HG02610 (cell line): Measurements from ENCODE around the gene COQ4.
"Not testable (repeated sequence)": the region's sequence is repeated elsewhere in the genome, so short reads cannot be mapped to it uniquely, and the experiment has no call there.

Experiments
- ATAC-seq: cut with Tn5 transposase; IDR thresholded peaks from one replicate; pipeline ENCODE4 v1.9.1; 2021; ENCODE audit warnings: mild to moderate bottlenecking, moderate library complexity; ENCODE audit not compliant: unreplicated experiment

COQ4 gene

DNA sequence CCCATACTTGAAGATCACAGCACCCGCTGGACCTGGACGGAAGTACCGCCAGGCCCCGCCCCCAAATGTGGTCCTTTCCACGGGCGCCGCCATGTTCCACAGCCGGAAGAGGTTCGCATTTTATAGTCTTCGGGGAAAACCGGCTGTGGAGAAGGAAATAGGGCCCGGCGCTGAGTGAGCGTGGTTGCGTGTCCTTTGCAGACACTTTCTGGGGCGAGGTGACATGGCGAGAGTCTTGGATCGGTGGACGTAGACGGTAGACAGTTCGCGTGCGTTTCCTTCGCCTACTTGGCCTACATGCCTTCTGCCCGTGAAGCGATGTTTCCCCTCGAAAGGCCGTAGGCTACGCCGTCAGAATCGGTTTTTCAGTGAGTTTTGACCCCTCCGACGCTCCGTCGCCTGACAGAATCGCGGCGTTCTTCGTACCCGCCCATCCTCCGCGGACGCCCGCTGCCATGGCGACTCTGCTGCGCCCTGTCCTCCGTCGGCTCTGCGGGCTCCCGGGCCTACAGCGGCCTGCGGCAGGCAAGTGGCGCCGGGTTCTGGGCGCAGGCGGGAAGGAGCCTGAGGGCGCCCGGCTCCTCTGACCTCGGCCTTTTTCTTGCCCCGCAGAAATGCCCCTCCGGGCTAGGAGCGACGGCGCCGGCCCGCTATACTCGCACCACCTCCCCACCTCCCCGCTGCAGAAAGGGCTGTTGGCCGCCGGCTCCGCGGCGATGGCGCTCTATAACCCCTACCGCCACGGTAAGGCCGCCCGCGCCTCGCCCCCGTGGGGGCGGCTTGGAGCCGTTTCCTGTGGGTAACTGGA lies at the start of gene COQ4, which contains the start of gene TRUB2:
TSS of gene COQ4 (plus strand) at position 436 of the 808 bp plus-strand sequence. CDS start at position 456, 20 bp downstream.
TSS of gene TRUB2 (minus strand) at position 44 of the 808 bp plus-strand sequence. CDS start at position 5, 39 bp downstream.
- peak; percentile 82 for ATAC-seq

DNA sequence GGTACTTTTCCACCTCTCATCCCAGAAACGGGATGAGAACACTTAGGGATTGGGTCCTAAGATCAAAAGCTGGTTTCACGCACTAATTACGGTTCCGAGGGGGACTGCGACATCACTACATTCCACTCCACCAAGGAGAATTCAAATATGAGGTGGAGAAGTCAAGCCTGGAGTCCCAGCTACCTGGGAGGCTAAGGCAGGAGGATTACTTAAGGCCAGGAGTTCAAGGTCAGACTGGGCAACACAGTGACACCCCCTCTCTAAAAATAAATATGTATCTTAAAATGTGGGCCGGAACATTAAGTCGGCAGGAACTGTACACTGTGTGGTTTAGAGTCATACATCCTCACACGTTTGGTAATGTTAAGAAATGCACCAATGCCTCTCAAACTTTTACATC lies 48.4 kb upstream of the COQ4 start:
- no peak for ATAC-seq

DNA sequence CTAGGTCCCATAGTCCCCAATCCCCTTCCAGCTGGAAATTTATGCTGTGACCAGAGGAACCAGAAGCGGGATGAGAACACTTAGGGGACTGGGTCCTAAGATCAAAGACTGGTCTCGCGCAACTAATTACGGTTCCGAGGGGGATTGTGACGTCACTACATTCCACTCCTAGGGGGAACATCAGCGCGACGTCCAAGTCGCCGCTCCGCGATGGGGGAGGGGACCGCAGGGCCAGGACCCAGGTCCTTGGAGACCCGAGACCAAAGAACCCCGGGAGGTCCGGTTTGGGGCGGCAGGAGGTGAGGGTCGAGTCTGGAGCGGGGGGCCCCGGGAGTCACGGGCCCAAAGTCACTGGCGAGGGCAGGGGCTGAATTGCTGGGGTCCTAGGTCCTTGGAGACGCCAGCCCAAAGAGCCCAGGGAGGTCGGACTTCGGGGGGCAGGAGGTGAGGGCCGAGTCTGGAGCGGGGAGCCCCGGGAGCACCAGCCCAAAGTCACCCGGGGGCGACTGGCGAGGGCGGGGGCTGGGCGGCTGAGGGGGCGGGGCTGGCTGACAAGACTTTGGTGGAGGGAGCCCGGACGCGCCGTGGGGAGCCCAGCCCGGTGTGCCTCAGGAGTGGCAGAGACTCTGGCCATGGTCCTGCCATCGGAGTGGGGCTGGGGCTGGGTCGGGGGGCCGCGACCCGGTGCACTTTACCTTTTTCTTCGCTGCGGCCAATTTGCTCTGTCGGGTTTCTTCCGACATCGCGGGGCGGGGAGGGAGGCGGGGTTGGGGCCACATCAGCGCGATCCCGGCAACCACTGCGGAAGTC lies 47.2 kb upstream of the COQ4 start, which contains the start of gene GOLGA2:
TSS of gene GOLGA2 (minus strand) at position 810 of the 810 bp plus-strand sequence. CDS start at position 779, 31 bp downstream.
- ATAC-seq = peak; percentile 48

DNA sequence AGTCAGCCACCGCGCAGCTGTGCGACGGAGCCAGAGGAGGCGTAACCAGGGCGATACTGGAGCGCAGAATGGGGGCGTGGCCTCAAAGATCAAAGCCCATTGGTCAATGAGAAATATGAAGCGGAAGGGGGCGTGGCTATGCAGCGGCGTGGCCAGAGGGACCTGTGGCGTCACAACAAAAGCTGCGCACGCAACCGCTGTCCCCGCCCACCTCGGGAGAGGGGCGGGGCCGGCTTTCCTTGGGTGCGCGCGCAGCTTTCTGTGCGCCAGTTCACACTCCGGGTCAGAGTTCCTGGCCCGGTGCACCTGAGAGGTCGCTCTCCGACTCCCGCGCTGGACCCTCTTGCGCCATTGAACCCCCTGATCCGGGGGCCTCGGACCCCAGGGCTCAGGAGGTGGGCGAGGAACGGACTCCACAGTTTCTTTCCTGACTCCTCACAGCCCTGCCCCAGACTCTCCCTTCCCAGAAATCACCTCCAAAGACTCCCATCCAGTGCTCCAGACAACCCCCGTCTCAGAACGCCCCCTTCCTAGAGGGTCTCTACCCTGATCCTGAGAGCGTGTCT lies 46.5 kb upstream of the COQ4 start, which contains the start of gene SWI5:
TSS of gene SWI5 (plus strand) at position 269 of the 566 bp plus-strand sequence.
- peak; percentile 94 for ATAC-seq

DNA sequence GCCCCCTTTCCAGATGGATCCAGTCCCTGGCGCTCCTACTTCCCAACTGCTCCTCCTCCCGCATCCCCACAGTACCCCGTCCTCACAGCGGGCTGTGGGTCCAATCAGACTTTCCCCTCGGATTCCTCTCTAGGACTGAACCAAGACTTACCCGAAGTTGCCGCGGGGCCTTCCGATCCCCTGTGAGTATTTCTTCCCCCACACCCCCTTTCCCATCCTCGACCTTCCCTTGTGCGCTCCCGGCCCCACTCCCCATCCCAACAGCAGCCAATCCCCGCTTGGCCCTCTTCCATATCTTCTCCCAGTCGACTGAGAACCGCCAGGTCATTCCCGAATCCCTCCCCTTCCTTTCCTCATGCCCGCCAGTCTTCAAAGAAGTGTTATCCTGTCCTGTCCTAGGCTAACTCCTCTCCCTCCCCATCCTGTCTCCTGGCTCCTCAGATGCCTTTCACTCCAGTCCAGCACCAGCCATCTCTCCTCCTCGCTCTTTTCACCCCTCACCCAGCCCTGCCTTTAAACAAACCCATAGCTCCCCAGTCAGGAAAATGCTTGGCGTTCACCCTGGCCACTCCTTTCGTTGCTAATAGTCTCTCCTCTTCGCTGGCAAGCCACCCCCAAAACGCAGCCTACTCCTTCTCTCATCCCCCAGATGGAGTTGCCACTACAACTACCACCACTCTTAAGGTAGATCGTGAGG lies 45.9 kb upstream of the COQ4 start:
- ATAC-seq = no peak

DNA sequence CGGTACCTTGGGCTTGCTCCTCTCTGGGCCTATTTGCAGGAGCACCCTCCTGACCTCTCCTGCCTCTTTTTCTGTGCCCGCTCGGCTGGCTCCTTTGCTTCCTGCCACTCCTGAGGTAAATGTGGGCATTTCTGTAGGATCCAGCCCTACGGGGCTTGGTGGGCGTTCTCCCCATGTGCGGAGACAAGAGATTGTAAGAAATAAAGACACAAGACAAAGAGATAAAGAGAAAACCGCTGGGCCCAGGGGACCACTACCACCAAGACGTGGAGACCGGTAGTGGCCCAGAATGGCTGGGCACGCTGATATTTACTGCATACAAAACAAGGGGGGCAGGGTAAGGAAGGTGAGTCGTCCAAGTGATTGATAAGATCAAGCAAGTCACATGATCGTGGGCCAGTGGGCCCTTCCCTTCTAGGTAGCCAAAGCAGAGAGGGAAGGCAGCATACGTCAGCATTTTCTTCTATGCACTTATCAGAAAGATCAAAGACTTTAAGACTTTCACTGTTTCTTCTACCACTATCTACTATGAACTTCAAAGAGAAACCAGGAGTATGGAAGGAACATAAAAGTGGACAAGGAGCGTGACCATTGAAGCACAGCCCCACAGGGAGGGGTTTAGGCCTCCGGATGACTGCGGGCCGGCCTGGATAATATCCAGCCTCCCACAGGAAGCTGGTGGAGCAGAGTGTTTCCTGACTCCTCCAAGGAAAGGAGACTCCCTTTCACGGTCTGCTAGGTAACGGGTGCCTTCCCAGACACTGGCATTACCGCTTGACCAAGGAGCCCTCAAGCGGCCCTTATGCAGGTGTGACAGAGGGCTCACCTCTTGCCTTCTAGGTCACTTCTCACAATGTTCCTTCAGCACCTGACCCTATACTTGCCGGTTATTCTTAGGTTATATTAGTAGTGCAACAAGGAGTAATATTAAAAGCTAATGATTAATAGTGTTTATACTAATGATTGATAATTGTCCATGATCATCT lies 43.3 kb upstream of the COQ4 start:
- ATAC-seq = not testable (repeated sequence)

DNA sequence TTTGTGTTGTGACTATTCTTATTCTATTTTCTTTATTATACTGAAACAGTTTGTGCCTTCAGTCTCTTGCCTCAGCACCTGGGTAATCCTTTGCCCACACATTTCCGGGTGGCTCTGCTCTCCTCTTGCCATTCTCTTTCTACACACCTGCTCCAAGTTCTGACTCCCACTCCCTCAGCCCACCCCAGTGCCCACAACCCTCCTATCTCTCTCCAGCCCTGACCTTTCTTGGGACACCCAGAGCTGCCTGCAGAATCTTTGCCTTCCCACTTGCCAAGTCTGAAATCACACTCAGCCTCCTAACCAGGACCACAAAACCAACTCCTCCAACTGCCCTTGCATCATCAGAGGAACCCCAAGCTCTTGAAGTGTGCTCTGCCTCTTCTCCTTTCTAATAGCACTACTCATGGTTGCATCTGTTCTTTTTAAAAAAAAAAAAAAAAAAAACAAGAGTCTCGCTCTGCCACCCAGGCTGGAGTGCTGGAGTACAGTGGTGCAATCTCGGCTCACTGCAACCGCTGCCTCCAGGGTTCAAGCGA lies 42.5 kb upstream of the COQ4 start:
- no peak for ATAC-seq

DNA sequence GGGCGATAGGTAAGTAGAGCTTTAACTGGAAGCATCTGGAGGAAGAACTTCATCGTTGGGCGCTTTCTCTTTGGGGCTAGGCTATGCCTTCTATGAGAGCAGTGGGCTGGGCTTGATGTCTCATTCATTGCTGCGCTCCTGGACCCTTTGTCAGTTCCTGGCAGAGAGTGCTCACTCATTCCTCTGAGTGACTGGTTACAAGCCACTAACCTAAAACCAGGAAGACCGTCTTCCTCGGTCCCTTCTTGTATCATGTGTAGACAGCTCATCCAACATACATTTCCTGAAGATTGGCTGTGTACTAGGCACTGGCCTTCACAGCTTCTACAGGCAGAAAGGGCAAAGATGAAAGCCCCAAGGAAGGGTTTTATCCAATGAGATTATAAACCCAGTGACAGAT lies 40.1 kb upstream of the COQ4 start:
- ATAC-seq = no peak

DNA sequence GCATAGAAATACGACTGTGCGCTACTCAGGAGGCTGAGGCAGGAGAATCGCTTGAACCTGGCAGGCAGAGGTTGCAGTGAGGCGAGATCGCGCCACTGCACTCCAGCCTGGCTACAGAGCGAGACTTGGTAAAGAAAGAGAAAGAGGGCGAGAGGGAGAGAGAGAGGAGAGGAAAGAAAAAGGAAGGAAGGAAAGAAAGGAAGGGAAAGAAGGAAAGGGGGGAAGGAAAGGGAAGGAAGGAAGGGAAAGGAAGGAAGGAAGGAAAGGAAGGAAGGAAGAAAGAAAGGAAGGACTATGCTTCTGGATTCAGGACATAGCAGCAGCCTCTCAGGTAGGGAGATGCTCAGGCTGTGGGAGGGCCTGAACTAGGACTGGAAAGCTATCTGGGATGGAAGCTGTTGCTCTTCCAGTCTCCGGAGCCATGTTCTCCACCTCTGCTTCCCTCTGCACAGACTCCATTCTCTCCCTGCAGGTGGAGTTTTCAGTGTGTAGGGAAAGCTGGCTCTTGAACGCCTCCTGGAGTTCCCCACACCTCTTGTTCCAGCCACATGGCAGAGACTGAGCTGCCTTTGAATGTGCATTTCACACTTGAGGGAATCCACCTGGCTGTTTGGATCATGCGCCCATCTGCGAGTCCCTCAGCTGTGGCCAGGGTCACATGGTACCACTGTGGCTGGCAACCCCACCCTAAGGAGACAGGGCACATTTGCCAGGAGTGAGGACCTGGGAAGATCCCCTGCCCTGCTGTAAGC lies 37.4 kb upstream of the COQ4 start:
- ATAC-seq = no peak

DNA sequence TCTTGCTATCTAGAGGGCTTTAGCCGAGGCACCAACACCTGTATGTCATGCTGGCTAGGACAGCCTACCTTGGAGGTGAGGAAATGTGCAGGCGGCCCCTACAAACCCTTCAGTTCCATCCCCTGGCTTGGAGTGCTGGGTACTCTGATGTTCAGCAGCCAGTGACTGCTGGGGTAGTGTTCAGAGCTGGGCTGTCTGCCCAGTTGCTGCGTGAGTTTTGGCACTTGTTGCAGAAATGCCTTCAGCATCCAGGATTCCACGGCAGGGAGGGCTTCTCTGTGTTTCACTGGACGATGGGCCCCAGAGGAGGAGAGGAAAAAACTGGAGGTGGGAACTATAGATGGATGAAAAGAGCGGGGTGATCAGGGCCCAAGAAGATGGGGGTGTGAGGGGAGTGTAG lies 36.2 kb upstream of the COQ4 start:
- no peak for ATAC-seq

DNA sequence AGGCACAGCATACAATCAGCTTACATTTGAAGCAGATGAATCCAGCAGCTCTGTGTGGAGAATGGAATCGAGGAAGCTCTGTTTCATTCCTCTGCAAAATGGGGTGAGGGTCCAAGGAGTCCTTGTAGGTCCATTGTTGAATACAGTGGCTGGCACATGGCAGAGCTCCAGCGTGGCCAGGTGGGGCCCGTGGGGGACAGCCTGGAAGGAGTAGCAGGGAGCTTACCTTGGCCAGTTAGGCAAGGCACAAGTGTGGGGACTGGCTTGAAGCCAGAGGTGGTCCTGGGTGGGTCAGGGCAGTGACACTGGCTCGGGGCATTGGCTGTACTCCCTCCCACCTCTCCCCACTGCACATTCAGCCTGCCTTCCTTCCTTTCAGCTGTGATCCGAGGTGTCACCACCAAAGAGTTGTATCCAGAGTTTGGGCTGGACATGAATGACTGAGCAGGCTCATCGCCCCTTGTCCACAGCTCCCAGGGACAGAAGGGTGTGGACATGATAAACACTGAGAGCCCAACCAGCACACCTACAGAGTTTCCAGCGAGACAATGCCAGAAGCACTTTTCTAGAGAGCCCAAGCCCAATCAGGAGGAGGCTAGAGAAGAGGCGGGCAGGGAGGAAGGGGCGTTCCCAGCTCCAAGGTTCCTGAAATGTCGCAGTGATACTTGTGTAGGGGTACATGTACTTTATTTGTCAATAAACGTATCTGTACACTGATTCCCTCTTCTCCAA lies 34.2 kb upstream of the COQ4 start:
- no peak for ATAC-seq

DNA sequence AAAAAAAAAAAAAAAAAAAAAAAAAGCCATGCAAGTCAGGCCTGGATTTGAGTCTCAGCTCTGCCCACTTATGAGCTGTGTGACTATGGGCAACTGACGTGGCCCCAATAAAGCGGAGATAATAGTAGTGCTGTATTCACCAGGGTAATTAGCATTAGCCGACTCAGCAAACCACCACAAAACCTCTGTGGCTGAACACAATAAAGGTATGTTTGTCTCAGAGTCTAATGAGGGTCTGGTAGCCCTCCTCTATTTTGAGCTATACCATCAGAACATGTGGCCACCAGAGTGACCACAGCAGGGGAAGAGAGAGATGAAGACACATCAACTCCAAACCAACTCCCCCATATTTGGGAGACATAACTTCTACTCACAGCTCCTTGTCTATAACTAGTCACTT lies 30.6 kb upstream of the COQ4 start:
- ATAC-seq = no peak

DNA sequence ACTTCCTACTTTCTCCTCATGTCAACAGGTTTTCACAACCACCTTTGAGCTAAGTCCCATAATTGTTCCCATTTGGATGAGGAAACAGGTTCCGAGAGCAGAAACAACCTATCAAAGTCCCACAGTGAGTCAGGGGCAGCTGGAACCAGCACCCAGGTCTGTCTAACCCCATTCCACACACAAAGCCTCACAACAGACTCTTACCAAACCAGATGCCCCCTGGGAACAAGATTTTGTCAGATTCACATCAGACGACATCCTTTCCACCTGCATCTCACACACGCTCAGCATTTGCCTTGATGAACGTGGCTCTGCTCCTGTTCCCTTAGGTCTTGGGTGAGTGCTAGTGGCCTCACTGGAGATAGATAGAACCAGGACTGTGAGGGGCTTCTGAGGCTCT lies 29.5 kb upstream of the COQ4 start:
- no peak for ATAC-seq

DNA sequence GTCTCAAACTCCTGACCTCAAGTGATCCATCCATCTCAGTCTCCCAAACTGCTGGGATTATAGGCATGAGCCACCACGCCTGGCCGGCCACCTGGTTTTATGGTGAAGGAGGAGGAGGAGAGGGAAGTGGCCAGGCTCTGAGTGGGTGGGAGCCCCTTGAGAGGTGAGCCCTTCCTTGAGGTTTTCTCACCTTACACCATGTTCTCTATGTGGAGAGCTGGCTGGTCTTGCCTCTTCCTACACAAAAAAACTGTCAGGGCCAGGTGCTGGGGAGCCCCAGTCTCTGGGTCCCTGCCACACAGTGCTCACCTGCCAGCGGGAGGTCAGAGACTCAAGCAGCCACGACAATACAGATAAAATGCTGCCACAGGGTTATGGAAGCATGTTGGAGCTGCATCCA lies 28.5 kb upstream of the COQ4 start:
- no peak for ATAC-seq

DNA sequence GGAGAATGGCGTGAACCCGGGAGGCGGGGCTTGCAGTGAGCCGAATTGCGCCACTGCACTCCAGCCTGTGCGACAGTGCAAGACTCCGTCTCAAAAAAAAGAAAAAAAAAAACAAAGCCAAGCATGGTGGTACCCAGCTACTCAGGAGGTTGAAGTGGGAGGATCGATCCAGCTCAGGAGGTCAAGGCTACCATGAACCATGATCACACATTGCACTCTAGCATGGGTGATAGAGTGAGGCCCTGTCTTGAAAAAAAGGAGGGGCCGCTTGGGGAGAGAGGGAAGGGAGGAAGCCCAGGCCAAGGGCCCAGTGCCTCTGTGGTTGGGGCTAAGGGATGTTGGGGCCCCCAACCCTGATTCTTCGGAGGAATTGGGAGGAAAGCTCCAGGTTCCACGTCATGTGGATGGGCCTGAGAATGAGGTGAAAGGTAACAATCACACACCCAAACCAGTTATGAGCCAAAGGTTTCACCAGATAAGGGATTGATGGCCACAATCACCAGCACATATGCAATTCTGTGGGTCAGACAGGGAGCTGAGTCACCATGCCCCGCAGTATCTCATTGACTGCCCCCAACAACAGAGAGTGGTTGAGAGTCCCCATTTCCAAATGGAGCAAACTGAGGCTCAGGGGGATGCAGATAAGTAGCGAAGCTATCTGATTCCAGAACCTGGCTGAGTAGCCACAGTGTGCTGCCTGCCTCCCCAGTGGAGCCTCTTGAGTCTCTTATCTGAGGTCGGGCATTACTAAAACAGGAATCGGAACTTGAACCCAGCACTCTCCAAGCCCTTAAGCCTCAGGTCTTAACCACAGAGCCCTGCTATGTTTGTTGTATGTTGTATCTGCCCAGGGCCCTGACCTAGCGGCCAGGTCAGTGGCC lies 26.1 kb upstream of the COQ4 start:
- no peak for ATAC-seq

DNA sequence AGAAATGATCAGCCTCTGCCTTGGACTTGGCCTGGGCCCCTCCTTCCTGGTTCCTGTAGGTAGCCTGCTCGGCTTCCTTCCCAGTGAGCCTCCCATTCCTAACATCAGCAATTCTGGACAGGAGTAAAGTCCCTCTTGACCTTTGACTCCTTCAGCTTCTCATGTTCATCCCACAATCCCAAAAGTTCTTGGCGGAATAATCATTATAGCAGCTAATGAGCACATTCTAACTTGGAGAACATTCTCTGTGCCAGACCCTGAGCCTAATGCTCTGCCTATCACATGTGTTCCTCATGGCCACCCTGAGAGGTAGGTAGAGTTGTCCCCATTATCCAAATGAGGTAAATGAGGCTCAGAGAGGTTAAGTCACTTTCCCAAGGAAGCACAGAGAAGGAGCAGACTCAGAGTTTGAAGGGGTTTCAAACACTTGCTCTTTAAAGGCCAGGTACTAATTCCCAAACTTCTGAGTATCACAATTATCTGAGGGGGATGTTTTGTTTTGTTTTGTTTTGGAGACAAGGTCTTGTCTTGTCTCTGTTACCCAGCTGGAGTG lies 25.3 kb upstream of the COQ4 start:
- ATAC-seq = no peak
